NCI-H460 (cell line): ENCODE measurements around the gene ZCRB1. TPM values are rescaled to one million over a fixed set of nuclear protein-coding genes. Genes with fewer than 3 reads are reported as not detected.

ENCODE experiments used
- DNase-seq: peaks from one replicate; pipeline ENCODE4 v3.0.0-alpha.2; 2016; ENCODE audit warnings: low read depth; ENCODE audit errors: extremely low read depth
- small RNA-seq, 2 experiments: library from RNA; depleted of rRNA; stranded (forward); fragments of <200 nt; gene quantifications; one replicate each; pipeline ENCODE3, GENCODE V24; 2014
- total RNA-seq: library from RNA; depleted of rRNA; stranded (reverse); fragments of >200 nt; shearing (Covaris generic); gene quantifications from 2 replicates; pipeline ENCODE4 v1.2.3, GENCODE V29; 2014; rRNA removed

ZCRB1 gene
- total RNA-seq, 1 experiment from 2014 or later = 115 TPM

- no peak for DNase-seq
These were observed 42.2 kb downstream of the ZCRB1 start for GRCh38 chr12:42283739-42284138.

DNA sequence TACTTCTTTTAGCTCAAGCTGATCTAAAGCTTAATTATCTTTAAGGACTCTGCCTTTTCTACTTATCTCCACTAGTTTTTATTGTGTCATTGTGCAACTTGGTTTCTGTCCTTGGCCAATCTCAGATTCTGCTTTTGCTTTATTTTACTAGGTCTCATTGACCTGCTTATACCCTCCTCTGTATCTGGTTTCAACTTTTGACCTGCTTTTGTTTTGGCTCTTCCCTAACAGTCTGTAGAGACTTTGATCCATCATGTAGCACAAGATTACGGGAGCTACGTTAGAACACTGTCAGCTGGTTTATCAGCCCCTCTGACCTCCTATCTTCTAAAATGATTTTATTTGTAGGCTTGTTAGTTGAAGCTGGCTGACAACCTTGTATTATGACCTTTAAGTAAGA, 43.6 kb downstream of the ZCRB1 start:
- no peak for DNase-seq

- DNase-seq = no peak
These were observed 44.0 kb downstream of the ZCRB1 start for GRCh38 chr12:42281844-42282243.

- no peak for DNase-seq
These were observed 44.6 kb downstream of the ZCRB1 start for GRCh38 chr12:42281278-42281677.

DNA sequence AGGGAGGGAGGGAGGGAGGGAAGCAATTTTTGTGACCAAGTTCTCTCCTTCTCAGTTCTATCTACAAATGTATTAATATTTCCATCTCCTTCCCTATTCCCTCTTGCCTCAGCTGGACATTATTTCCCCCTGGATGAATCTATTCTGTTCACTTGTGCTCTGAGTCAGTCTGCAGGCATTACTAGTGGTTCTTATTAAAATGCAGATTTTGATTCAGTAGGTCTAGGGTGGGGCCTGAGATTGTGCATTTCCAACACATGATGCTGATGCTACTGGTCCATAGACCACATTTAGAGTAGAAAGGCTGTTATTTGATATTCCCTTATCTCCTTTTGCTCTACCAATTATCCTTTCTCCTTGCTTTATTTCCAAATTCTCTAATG, 47.8 kb downstream of the ZCRB1 start:
- DNase-seq = no peak

DNA sequence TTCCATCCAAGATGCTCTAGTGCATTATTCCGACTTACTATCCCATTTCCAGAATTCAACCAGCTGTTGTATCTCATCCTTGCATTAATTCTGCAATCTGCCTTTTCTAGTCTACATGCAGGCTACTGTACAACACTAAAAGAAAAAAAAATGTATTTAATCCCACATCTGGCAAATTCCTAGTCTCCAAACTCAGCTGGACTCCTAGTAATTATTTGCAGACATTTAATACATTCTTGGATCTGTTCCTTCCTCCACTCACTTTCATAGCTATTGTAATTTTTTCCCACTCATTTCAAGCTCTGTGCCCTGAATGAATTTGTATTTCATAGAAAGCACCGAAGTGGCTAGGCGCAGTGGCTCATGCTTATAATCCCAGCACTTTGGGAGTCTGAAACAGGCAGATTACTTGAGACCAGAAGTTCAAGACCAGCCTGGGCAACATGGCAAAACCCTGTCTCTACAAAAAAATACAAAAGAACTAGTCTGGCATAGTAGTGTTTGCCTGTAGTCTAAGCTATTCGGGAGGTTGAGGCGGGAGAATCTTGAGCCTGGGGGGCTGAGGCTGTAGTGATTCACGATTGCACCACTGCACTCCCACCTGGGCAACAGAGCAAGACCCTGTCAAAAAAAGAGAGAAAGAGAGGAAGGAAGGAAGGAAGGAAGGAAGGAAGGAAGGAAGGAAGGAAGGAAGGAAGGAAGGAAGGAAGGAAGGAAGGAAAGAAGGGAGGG, 48.3 kb downstream of the ZCRB1 start:
- DNase-seq = no peak

DNA sequence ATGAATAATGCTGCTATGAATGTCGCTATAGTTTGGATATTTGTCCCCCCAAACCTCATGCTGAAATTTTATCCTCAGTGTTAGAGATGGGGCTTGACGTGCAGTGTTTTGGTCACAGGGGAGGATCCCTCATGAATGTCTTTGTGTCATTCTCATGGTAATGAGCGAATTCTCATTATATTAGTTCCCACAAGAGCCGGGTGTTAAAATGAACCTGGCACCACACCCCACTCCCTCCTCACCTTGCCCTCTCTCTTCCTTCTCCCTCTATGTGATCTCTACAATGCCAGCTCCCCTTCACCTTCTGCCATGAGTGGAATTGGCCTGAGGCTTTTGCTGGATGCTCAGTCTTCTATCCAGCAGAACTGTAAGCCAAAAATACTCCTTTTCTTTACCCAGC, 50.4 kb downstream of the ZCRB1 start:
- no peak for DNase-seq

DNA sequence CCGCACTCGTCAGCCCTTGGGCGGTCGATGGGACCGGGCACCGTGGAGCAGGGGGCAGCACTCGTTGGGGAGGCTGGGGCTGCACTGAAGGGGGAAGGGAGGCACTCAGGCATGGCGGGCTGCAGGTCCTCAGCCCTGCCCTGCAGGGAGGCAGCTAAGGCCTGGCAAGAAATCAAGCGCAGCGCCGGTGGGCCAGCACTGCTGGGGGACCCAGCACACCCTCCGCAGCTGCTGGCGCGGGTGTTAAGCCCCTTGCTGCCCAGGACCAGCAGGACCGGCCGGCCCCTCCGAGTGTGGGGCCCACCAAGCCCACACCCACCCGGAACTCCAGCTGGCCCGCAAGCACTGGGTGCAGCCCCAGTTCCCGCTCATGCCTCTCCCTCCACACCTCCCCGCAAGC, 52.2 kb downstream of the ZCRB1 start:
- no peak for DNase-seq

DNA sequence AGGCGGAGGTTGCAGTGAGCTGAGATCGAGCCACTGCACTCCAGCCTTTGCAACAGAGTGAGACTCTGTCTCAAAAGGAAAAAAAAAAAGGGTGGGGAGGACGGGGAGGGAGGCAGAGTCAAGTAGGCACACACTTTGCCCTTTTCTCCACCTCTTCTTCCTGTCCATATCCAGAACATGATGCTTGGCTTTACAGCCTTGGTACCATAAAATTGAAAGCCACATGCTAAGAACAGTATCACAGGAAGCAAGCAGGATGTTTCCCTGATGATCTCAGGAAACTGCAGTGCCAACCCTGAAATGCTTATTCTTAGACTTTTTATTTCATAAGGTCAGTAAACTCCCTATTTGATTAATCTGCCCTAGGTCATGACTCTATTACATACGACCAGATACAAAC, 55.3 kb downstream of the ZCRB1 start:
- DNase-seq = no peak

DNA sequence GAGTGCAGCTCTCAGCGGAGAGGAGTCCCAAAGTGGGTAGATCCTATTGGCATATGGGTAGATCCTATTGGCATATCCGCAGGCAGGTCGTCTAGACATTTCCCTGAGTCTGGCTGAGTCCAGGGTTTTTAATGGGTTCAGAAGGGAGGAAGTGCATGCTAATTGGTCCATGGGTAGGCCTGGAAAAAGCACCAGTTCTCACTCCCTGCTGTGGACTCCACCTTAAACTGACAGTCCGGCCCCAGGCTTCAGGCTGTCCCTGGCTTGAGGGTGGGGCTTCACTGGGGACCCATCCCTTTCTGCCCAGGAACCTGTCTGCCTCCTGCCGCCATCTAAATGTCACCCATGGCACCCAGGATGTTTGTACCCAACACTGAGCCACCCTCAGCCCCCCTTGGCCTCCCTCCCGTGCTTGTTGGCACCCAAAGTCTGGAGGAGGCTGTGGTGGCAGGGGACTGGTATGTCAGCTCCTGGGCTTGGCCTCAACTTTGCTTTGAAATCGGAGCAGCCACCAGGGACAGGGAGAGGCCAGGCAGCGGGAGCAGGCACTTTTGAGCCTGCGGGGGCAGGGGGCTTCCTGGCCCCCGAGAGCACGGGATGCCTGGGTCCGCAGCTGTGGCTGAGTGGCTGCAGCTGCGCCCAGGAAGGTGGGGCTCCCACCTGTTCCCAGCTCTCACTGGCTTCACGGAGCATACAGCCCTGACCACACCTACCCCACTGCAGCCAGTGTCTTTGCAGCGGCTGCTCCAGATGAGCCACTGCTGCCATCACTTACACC, 58.3 kb downstream of the ZCRB1 start:
- no peak for DNase-seq

DNA sequence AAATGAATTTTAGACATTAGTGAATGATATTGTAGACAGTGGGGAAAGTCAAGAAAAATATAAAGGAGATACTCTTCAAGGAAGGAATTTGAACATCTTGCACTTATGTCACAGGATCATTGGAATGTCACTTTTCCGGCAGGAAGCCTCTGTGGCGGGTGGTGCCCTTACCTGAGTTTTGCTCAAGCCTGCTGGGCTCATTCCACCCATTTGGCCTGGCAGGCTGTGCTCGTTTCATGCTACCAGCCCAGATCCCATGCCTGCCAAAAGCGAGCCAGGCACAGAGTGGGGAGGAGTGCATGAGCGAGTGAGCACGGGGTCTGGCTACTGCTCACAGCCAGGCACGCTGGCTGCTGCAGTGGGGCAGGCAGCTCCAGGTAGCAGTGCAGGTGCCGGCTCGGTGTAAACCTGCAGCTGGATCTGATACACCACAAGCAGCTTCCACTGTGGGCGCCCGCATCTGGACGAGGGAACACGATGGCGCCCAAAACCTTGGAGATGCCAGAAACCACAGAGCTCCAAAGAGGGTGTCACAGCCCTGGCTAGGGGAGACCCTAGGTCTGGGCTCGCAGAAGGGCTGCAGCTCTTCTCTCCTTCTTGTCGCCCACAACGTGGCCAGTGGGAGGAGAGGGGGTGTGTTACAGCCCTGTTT, 59.2 kb downstream of the ZCRB1 start:
- no peak for DNase-seq

DNA sequence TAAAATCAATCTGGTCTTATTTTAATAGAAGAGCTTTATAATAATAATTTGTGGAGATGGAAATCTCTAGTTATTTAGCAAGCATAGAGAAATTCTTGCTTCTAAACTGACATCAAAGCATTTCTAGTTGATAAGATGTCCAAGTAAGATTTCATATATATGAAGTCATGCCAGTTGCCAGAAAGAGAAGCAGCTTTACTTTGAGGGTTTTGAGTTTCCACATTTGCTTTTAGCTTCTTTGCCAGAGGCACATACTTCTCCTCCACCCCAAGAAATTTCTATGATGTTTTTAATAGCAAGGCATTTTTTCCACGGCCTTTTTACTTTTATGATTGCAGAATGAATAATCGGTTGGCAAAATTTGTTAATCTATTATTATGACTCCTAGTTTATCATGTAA, 63.6 kb downstream of the ZCRB1 start:
- no peak for DNase-seq

Small RNAs within 50 kb of the gene (small RNA-seq; reads per million reads assigned to genes)
- 0 to 0.06 reads per million in 2 experiments for gene MIR7851
- gene RF00090 = 0 reads per million in 2 experiments

Other genes with a start within 250 kb of the ZCRB1 start
- gene GXYLT1, start 181.2 kb downstream of the ZCRB1 start, total RNA-seq = 14.3 and 20.1 TPM in 2 replicates
- 17.7 and 20.2 TPM in 2 replicates for gene YAF2, start 87.8 kb downstream of the ZCRB1 start, total RNA-seq
- gene PPHLN1, start 73 bp upstream of the ZCRB1 start, total RNA-seq = 54.7 and 78.2 TPM in 2 replicates